PFSK-1 (cell line): ENCODE data around the gene NEGR1.

ENCODE experiments used
- POLR2AphosphoS5 ChIP-seq: IDR thresholded peaks from 2 replicates; pipeline ENCODE4 v1.6.1; 2012; ENCODE audit warnings: low read depth, mild to moderate bottlenecking, control low read depth, low read length, moderate library complexity
- SIN3A ChIP-seq: IDR thresholded peaks from 2 replicates; pipeline ENCODE4 v1.6.1; 2012; ENCODE audit warnings: mild to moderate bottlenecking, low read length, moderate library complexity, borderline replicate concordance; ENCODE audit not compliant: insufficient read depth

GRCh38 chr1:71649608-71650007, 632.7 kb downstream of the NEGR1 start:
- TF ChIP-seq POLR2AphosphoS5, result no peak
- TF ChIP-seq SIN3A, result no peak
